ENCODE measurements around the gene TECTA. TPM values are rescaled to one million over a fixed set of nuclear protein-coding genes. Genes with fewer than 3 reads are reported as not detected.

TECTA gene
- total and polyA plus RNA-seq, 2 of the 8 experiments (the other 6 are each of a cell fraction or from before 2014, with no cell fraction given), result 0.59 to 1.0 TPM

DNA sequence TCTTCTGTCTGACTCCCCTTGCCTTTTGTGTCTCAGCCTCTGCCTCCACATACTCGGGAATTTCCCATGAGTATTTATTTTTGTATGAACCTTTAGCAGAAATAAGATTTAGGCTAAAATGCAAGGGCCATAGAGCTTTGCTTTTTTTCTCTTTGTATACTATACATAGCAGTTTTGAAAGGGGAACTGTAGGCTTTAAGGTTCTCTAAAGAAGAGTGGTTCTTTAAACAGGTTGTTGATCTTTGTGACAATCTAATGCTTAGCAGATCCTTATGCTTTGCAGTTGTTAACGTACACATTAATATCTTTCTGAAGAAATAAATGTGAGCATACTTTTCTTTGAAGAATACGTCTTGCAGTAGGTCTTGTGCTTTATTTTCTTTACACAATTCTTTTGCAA is 42.1 kb upstream of the TECTA start:
- no peaks in the 10 kb centered on the region for H3K79me2 ChIP-seq (ENCODE audit: control insufficient read depth in 1 of 2, insufficient read depth in 2 of 2, low read length in 2 of 2)
- no peak overlapping the region for H2BK120ac ChIP-seq (replicated peaks; ENCODE audit: low read depth, low read length)
- no peak overlapping the region for H3K4me3 ChIP-seq (ENCODE audit: extremely low read depth in 1 of 4, insufficient read depth in 2 of 4, low read depth in 3 of 4, low read length in 4 of 4)
- no peak overlapping the region for H3K27ac ChIP-seq (ENCODE audit: low read depth, low read length)
- H3K23me2 ChIP-seq (ENCODE audit: low read depth, low read length), result no peaks in the 10 kb centered on the region; the same call in 1 of the 2 replicates
- no peaks in the 10 kb centered on the region for H4K20me1 ChIP-seq (replicated peaks in 1 of 2; ENCODE audit: control insufficient read depth in 1 of 2, insufficient read depth in 2 of 2, low read length in 2 of 2)
- CTCF ChIA-PET (ENCODE audit: partially characterized antibody), result interaction anchor here (0.6 kb wide), 1 partner anchor 419 kb away, joined by 3 read pairs; no protein-coding TSS in a partner anchor
- H2BK12ac ChIP-seq (ENCODE audit: low read depth, low read length), result no peak overlapping the region
- no peak for DNase-seq (ENCODE audit: low read depth in 1 of 2, low spot score in 2 of 2)
- no peaks in the 10 kb centered on the region for H3K4me1 ChIP-seq (replicated peaks in 1 of 4; ENCODE audit: control insufficient read depth in 3 of 4, insufficient read depth in 4 of 4, low read length in 3 of 4)
- no peak overlapping the region for H2BK15ac ChIP-seq (ENCODE audit: low read length)
- H3K36me3 ChIP-seq (ENCODE audit: control insufficient read depth in 2 of 4, insufficient read depth in 4 of 4, low read length in 3 of 4), result peaks cover 0 to 28% (median 18%) of the 10 kb centered on the region in 4 experiments; a peak in 7 of 8 replicates
- no peak for FAIRE-seq
- H2BK20ac ChIP-seq (ENCODE audit: low read length), result no peak overlapping the region
- no peak overlapping the region for H3K9ac ChIP-seq (replicated peaks in 1 of 4; ENCODE audit: extremely low read depth in 1 of 4, low read depth in 3 of 4, low read length in 3 of 4)
- no peak for TF ChIP-seq HDAC2 (IDR thresholded peaks at IDR 0.05; ENCODE audit: borderline replicate concordance in 1 of 2, low read depth in 2 of 2, low read length in 2 of 2)
- no peak for TF ChIP-seq BACH1 (IDR thresholded peaks at IDR 0.05; ENCODE audit: low read length)
- TF ChIP-seq BCL11A (IDR thresholded peaks at IDR 0.05; ENCODE audit: low read depth in 2 of 2, low read length in 2 of 2), result no peak
- no peak for TF ChIP-seq GABPA (IDR thresholded peaks at IDR 0.05; ENCODE audit: borderline replicate concordance, insufficient read depth, low read length)
- no peak for TF ChIP-seq CHD1 (IDR thresholded peaks at IDR 0.05; ENCODE audit: low read depth, low read length)
- TF ChIP-seq ATF2 (IDR thresholded peaks at IDR 0.05; ENCODE audit: low read length), result no peak
- TF ChIP-seq TCF12 (IDR thresholded peaks at IDR 0.05; ENCODE audit: low read depth, low read length), result no peak
- no peak for TF ChIP-seq RFX5 (IDR thresholded peaks at IDR 0.05; ENCODE audit: borderline replicate concordance, low read depth, low read length)
- no peak for TF ChIP-seq RNF2 (IDR thresholded peaks at IDR 0.05; ENCODE audit: borderline replicate concordance, low read depth, low read length, missing control alignments, poor library complexity, severe bottlenecking)
- TF ChIP-seq, protein P1, sequence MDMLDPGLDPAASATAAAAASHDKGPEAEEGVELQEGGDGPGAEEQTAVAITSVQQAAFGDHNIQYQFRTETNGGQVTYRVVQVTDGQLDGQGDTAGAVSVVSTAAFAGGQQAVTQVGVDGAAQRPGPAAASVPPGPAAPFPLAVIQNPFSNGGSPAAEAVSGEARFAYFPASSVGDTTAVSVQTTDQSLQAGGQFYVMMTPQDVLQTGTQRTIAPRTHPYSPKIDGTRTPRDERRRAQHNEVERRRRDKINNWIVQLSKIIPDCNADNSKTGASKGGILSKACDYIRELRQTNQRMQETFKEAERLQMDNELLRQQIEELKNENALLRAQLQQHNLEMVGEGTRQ (IDR thresholded peaks at IDR 0.05; ENCODE audit: low read length), result no peak
- TF ChIP-seq KDM5A (IDR thresholded peaks at IDR 0.05; ENCODE audit: low read length), result no peak
- no peak overlapping the region for H3K14ac ChIP-seq (ENCODE audit: insufficient read length)
- no peak overlapping the region for H2AFZ ChIP-seq (ENCODE audit: low read length)
- POLR2A ChIA-PET (ENCODE audit: partially characterized antibody), result no interaction called here
- no peaks in the 10 kb centered on the region for H3K9me3 ChIP-seq (ENCODE audit: insufficient read depth in 2 of 2, low read depth in 1 of 2, low read length in 1 of 2)
- WGBS, 2 experiments (ENCODE audit: extremely low coverage in 1 of 2, insufficient coverage in 1 of 2, insufficient read length in 1 of 2, insufficient replicate concordance in 2 of 2, low coverage in 1 of 2, low lambda C conversion rate in 2 of 2, missing lambda C conversion rate in 1 of 2), result 93% methylated on average over 3 of the region's 3 CpGs; no CpG with 5 or more reads in 1 of the 2 experiments
- no peak overlapping the region for H4K5ac ChIP-seq (ENCODE audit: insufficient read length, low read depth, low read length)
- no peak overlapping the region for H2BK5ac ChIP-seq (ENCODE audit: low read depth, low read length)
- no peak overlapping the region for H3K18ac ChIP-seq (ENCODE audit: extremely low read depth, low read length)
- no peaks in the 10 kb centered on the region for H3K79me1 ChIP-seq (ENCODE audit: low read depth, low read length)
- no peak overlapping the region for H2AK5ac ChIP-seq (ENCODE audit: low read depth, low read length)
- no peak overlapping the region for H3K56ac ChIP-seq (replicated peaks; ENCODE audit: insufficient read length, low read depth, low read length)
- no peak overlapping the region for H3K4me2 ChIP-seq (ENCODE audit: insufficient read depth in 1 of 2, low read depth in 2 of 2, low read length in 2 of 2)
- H3K23ac ChIP-seq (ENCODE audit: insufficient read length), result no peak overlapping the region
- H4K8ac ChIP-seq (ENCODE audit: extremely low read depth, insufficient read depth, low read length), result no peak overlapping the region
- no peak overlapping the region for H4K91ac ChIP-seq (replicated peaks; ENCODE audit: insufficient read length, low read length)
- H3K27me3 ChIP-seq (replicated peaks in 1 of 4; ENCODE audit: control insufficient read depth in 3 of 4, extremely low read depth in 1 of 4, insufficient read depth in 3 of 4, low read length in 3 of 4), result no peaks in the 10 kb centered on the region
- H3K4ac ChIP-seq (replicated peaks; ENCODE audit: insufficient read length, low read depth, low read length), result no peak overlapping the region

Data from H1 (cell line).